ENCODE data around the gene C20orf144.

DNA sequence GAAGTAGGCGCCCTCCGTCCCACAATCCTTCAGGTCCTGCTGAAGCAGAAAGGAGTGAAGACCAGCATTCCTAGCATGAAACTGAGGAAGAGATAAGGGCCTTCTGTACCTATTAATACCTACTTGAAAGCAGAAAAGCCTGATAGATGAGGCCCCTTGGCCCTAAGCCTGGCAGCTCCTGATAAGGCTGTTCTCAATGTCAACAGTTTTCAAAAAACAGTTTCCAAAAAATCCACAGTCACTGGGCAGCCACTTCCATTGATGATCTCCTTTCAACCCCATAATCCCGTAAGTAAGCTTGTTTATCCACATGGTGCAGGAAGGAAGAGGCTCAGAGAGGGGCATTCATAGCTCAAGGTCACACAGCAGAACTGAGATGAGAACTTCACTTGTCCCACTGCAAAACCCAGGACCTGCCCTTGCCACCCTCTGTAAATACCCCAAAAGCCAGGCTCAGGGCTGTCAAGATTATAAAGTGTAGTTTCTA is 26.9 kb downstream of the C20orf144 start:
- no peak for TF ChIP-seq POLR2A (IDR thresholded peaks at IDR 0.05)
- TF ChIP-seq, protein P1, sequence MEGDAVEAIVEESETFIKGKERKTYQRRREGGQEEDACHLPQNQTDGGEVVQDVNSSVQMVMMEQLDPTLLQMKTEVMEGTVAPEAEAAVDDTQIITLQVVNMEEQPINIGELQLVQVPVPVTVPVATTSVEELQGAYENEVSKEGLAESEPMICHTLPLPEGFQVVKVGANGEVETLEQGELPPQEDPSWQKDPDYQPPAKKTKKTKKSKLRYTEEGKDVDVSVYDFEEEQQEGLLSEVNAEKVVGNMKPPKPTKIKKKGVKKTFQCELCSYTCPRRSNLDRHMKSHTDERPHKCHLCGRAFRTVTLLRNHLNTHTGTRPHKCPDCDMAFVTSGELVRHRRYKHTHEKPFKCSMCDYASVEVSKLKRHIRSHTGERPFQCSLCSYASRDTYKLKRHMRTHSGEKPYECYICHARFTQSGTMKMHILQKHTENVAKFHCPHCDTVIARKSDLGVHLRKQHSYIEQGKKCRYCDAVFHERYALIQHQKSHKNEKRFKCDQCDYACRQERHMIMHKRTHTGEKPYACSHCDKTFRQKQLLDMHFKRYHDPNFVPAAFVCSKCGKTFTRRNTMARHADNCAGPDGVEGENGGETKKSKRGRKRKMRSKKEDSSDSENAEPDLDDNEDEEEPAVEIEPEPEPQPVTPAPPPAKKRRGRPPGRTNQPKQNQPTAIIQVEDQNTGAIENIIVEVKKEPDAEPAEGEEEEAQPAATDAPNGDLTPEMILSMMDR (IDR thresholded peaks at IDR 0.05) = no peak

Data from esophagus squamous epithelium (tissue), 4 donors.